ENCODE data around the gene NR1D1.

NR1D1 gene

DNA sequence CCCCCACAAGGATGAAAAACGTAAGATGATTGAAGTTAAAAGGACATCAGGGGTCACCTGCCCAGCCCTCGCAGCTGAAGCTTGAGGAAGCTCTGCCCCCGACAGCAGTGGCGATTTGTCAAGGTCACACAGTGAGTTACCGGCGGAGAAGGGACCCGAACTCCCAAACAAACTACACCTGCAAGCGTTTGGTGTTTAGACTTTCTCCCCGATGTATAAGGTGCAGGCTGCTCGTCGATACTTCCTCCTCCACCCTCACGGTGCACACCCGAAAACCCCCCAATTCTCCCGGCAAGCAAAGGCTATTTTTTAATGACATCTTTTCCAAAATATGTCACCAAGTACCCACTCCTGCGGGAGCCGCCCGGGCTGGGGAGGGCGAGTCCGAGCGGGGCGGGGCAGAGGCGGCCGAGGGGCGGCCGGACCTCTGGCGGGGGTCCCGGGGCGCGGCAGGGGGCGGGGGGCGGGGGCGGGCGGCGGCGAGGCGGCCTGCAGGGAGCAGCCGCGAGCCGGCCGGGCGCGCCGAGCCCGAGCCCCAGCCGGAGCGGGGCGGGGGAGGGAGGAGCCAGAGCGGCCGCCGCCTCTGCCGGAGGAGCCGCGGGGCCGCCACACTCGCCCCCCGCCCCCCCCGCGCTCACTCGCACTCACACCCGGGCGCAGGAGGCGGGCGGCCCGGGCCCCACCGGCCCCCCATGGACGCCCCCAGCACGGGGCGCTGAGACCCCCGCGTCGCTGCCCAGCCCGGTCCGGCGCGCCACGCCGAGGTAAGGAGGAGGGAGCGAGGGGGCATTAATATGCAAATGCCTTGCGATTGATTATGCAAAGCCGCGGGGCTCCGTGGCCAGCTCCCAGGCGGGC is 37.8 kb downstream of the NR1D1 start, which contains the start of gene THRA:
THRA (plus strand) TSS at position 637 of the 858 bp plus-strand sequence. CDS start 11,524 bp downstream, outside the sequence.
- peak; percentile 26 to 70 (median 49) for DNase-seq

DNA sequence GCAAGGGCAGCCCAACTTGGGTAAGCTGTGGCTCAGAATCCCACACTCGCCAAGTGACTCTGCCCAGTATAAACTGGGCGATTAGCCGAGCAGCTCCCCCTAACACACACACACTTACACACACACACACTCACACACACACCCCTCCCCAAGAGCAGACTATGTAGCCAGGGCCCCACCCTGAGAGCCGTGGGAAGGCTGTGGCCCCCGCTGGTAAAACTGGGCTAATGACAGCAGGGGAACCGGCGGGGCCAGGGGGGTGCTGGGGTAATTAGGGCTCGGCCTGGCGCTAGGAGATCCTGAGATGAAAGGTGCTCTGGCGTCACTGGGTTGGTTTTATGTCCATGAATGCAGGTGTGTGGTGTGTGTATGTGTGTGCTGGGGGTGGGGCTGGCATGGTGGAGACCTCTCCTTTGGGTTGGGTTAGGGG is 38.8 kb downstream of the NR1D1 start:
- no peak for DNase-seq

DNA sequence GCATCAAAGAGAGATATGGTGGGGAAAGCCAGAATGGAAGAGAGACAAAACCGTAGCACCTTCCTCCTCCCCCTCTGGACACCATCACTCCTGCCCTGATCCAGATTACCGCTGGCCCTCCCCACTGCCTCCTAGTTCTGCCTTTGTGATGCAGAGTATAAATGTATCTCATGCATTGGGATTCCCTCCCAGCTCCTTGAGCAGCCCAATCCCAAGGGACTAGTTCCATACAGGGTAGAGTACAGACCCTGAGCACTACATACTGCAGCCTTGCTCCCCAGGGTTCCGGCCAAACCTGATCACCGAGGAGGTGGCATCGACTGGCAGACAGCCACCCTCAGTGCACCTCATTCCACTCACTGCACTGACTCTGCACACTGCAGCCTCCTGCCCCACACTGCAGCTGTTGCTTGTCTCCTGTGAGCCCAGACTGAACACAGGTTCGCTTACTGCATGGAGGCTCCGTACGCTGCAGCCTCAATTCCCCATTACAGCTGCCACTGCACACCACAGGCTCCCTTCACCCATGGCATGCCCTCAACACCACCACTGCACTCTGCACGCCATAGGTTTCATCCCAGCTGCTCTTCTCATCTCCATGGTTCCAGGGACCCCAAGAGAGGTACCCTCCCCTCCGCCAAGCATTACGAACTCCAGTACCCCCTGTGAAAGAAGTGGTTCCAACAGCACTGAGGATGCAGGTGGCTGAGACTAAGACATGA is 39.3 kb downstream of the NR1D1 start:
- no peak for DNase-seq

DNA sequence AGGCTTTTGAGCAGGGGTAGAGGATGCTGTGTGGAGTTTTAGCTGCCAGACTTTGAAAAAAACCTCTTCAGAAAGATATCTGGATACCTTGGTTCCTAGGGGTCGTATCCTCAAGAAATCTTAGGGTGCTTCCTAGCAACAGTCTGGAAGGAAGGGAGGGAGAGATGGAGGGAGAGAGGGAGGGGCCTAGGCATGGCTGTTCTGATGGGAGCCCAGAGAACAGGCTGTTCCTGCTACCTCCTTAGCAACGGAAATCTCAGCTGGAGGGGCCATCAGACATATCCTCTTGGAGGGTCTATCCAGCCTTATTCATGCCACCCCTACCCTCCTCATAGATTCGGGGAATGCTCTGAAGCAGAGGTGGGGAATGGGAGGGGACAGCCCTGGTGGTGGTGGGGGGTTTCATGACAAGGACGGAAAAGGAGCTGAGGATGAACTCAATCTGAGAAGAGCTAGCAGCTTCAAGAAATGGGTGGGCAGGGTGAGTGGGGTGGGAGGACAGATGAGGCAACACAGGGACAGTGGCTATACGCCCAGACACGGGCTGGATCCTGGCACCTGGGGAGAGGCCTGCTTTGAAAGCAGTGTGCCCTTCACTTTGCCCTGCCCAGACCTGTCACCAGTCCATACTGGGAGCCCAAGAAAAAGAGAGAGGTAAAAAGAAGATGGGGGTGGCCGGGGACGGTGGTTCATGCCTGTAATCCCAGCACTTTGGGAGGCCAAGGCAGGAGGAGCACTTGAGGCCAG is 40.5 kb downstream of the NR1D1 start:
- no peak for DNase-seq

DNA sequence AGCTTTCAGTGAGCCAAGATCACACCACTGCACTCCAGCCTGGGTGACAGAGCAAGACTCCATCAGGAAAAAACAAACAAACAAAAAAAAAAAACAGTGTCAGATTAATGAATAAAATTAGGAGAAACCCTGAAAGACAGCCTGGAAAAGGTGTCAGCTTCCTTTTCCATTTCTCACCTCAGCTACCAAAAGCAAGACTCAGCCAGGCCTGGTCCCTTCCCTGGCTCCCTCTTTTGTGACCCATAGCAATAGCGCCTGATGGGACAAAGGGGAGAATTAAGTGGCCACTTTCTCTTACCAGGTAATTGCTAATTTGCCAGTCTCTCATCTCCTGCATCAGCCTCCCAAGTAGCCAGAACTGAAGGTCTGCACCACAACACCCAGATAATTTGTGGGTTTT is 41.5 kb downstream of the NR1D1 start:
- DNase-seq = no peak

DNA sequence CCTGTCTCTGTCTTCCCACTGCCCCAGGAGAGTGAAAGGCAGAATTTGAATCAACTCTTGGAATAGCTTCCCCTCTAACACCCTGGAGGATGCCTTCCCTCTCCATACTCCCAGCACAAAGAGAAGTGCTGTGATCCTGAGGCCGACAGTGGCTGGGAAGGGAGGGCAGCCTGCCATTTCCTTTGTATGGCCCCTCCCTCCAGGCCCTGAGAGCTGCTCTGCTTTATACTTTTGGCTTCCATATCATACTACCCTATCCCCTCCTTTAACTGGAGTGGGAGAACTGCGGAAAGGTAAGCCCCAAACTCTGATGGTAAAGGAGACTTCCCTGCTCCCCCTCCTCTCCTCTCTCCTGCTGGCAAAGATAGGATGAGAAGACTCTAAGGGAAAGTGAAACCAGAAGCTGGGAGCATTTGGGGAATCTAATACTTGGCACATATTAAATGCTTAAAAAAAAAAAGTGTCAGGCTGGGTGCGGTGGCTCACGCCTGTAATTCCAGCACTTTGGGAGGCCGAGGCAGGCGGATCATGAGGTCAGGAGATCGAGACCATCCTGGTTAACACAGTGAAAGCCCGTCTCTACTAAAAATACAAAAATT is 42.1 kb downstream of the NR1D1 start:
- no peak for DNase-seq

DNA sequence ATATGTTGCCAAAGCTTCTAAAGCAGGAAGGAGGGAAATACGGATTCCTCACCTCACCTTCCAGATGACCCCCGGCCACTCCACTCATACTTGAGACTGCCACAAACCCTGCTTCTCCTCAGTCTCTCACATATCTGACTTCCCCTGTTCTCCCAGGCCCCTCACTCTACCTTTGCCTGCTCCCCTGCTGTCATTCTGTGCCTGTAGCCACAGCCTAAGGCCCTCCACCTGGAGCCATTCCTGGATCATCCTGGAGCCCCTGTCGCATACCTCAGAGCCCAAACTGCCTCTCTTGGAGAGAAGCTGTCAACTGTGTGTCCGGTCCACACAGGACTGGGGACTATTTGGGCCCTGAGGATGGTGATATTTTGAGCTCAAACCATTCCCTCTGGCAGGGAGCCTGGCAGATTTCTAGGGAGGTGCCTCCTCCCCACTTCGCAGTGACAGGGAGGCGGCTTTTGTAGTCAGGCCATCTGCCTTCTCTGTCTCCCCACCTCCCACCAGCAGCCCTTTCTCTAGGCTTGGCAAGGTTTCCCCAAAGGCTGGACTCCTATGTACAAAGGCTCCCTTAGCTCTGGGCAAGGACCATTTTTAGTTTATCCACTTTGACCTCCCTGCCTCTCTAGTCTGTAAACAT is 43.9 kb downstream of the NR1D1 start:
- DNase-seq = no peak

Measured in activated CD4-positive, CD25-positive, alpha-beta regulatory T cell (primary cell).